Liver (tissue), 3 donors: ENCODE measurements around the gene CLIC5.

Experiments
- CTCF ChIP-seq: fragments of 150-350 bp; IDR thresholded peaks from 2 replicates; pipeline ENCODE4 v1.5.1; 2017; ENCODE audit warnings: improper control_type of control experiment, low read depth, low read length; ENCODE audit not compliant: missing input control
- EGR1 ChIP-seq, 2 donors: IDR thresholded peaks; 2 replicates each; pipeline ENCODE4 v1.6.1; 2016 to 2018; ENCODE audit warnings: antibody characterized with exemption in 2 of 2, low read depth in 2 of 2
- FOXA1 ChIP-seq: IDR thresholded peaks from 2 replicates; pipeline ENCODE4 v1.6.1; 2016; ENCODE audit warnings: antibody characterized with exemption
- FOXA2 ChIP-seq: IDR thresholded peaks from 2 replicates; pipeline ENCODE4 v1.6.1; 2016; ENCODE audit warnings: antibody characterized with exemption
- GABPA ChIP-seq, 2 donors: IDR thresholded peaks in 1 of 2; conservative IDR thresholded peaks in 1 of 2; 2 replicates each; pipeline ENCODE4 v1.6.1; 2016; ENCODE audit warnings: antibody characterized with exemption in 2 of 2, mild to moderate bottlenecking in 1 of 2, moderate library complexity in 1 of 2
- HNF4A ChIP-seq, 2 donors: conservative IDR thresholded peaks; 2 replicates each; pipeline ENCODE4 v1.6.1; 2016; ENCODE audit warnings: antibody characterized with exemption in 2 of 2, mild to moderate bottlenecking in 2 of 2
- JUND ChIP-seq, 2 donors: IDR thresholded peaks; 2 replicates each; pipeline ENCODE4 v1.6.1; 2016; ENCODE audit warnings: antibody characterized with exemption in 2 of 2
- RXRA ChIP-seq, 2 donors: IDR thresholded peaks; 2 replicates each; pipeline ENCODE4 v1.6.1; 2017 to 2018; ENCODE audit warnings: antibody characterized with exemption in 2 of 2, mild to moderate bottlenecking in 1 of 2
- TAF1 ChIP-seq: conservative IDR thresholded peaks from 2 replicates; pipeline ENCODE4 v1.6.1; 2016; ENCODE audit warnings: antibody characterized with exemption, mild to moderate bottlenecking
- TF ChIP-seq, protein P1 (sequence below): IDR thresholded peaks from 2 replicates; pipeline ENCODE4 v1.6.1; 2016; ENCODE audit warnings: antibody characterized with exemption
- TF ChIP-seq, protein P2 (sequence below): IDR thresholded peaks from 2 replicates; pipeline ENCODE4 v1.6.1; 2016; ENCODE audit warnings: antibody characterized with exemption, mild to moderate bottlenecking
- donor health status: healthy.
- donor health status: healthy.

GRCh38 chr6:45951321-45952167 is 64.1 kb downstream of the CLIC5 start:
- TF ChIP-seq RXRA (IDR thresholded peaks at IDR 0.05) (no peak), CTCF (no peak), EGR1 (IDR thresholded peaks at IDR 0.05; ENCODE audit: low read depth in 2 of 2) (no peak), TAF1 (no peak), HNF4A (conservative IDR thresholded peaks at IDR 0.05) (no peak), FOXA1 (no peak), JUND (IDR thresholded peaks at IDR 0.05) (no peak), GABPA (IDR thresholded peaks at IDR 0.05 in 1 of 2, conservative IDR thresholded peaks at IDR 0.05 in 1 of 2) (no peak), FOXA2 (no peak)
- TF ChIP-seq, protein P1, sequence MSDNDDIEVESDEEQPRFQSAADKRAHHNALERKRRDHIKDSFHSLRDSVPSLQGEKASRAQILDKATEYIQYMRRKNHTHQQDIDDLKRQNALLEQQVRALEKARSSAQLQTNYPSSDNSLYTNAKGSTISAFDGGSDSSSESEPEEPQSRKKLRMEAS: no peak
- TF ChIP-seq, protein P2, sequence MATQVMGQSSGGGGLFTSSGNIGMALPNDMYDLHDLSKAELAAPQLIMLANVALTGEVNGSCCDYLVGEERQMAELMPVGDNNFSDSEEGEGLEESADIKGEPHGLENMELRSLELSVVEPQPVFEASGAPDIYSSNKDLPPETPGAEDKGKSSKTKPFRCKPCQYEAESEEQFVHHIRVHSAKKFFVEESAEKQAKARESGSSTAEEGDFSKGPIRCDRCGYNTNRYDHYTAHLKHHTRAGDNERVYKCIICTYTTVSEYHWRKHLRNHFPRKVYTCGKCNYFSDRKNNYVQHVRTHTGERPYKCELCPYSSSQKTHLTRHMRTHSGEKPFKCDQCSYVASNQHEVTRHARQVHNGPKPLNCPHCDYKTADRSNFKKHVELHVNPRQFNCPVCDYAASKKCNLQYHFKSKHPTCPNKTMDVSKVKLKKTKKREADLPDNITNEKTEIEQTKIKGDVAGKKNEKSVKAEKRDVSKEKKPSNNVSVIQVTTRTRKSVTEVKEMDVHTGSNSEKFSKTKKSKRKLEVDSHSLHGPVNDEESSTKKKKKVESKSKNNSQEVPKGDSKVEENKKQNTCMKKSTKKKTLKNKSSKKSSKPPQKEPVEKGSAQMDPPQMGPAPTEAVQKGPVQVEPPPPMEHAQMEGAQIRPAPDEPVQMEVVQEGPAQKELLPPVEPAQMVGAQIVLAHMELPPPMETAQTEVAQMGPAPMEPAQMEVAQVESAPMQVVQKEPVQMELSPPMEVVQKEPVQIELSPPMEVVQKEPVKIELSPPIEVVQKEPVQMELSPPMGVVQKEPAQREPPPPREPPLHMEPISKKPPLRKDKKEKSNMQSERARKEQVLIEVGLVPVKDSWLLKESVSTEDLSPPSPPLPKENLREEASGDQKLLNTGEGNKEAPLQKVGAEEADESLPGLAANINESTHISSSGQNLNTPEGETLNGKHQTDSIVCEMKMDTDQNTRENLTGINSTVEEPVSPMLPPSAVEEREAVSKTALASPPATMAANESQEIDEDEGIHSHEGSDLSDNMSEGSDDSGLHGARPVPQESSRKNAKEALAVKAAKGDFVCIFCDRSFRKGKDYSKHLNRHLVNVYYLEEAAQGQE: no peak
